Measurements from ENCODE around the gene CASP1.

The CASP1 gene

GRCh38 chr11:104984808-104985207 is 50.1 kb downstream of the CASP1 start:
- no peak for DNase-seq (ENCODE audit: low read depth)

GRCh38 chr11:104979839-104980238 is 55.1 kb downstream of the CASP1 start:
- DNase-seq (ENCODE audit: low read depth): no peak
